CD4-positive, alpha-beta T cell treated with Interleukin-17A for 4 hours (primary cell): ENCODE measurements around the gene CARS2.
"Not testable (repeated sequence)": the region's sequence is repeated elsewhere in the genome, so short reads cannot be mapped to it uniquely, and the experiment has no call there.

Experiments used
- DNase-seq: peaks from one replicate; pipeline ENCODE4 v3.0.0-alpha.2; 2020; ENCODE audit warnings: mixed read lengths

Gene CARS2

GRCh38 chr13:110682746-110683145 lies 23.2 kb downstream of the CARS2 start:
- DNase-seq, result no peak

- no peak for DNase-seq
Measured at GRCh38 chr13:110681868-110682550, 23.9 kb downstream of the CARS2 start.

GRCh38 chr13:110680852-110681251 lies 25.1 kb downstream of the CARS2 start:
- peak; percentile 32 for DNase-seq

- no peak for DNase-seq
Measured at GRCh38 chr13:110677731-110678545, 28.0 kb downstream of the CARS2 start.

GRCh38 chr13:110676595-110677587 lies 29.0 kb downstream of the CARS2 start:
- no peak for DNase-seq

GRCh38 chr13:110669814-110670213 lies 36.1 kb downstream of the CARS2 start:
- not testable (repeated sequence) for DNase-seq

- DNase-seq, result no peak
Measured at GRCh38 chr13:110669036-110669435, 36.9 kb downstream of the CARS2 start.

- DNase-seq, result no peak
Measured at GRCh38 chr13:110666255-110666533, 39.7 kb downstream of the CARS2 start.

- DNase-seq, result no peak
Measured at GRCh38 chr13:110665491-110666254, 40.2 kb downstream of the CARS2 start.

GRCh38 chr13:110664673-110665072 lies 41.2 kb downstream of the CARS2 start:
- DNase-seq, result no peak

- DNase-seq, result no peak
Measured at GRCh38 chr13:110664041-110664440, 41.9 kb downstream of the CARS2 start.

GRCh38 chr13:110663491-110663890 lies 42.4 kb downstream of the CARS2 start:
- no peak for DNase-seq

- DNase-seq, result no peak
Measured at GRCh38 chr13:110662777-110663443, 43.0 kb downstream of the CARS2 start.

GRCh38 chr13:110662091-110662490 lies 43.8 kb downstream of the CARS2 start:
- no peak for DNase-seq

GRCh38 chr13:110661256-110661655 lies 44.7 kb downstream of the CARS2 start:
- DNase-seq, result no peak

GRCh38 chr13:110658218-110658911 lies 47.6 kb downstream of the CARS2 start:
- not testable (repeated sequence) for DNase-seq

GRCh38 chr13:110657196-110657595 lies 48.7 kb downstream of the CARS2 start:
- DNase-seq, result no peak

- DNase-seq, result no peak
Measured at GRCh38 chr13:110653851-110654250, 52.1 kb downstream of the CARS2 start.

- no peak for DNase-seq
Measured at GRCh38 chr13:110653271-110653670, 52.6 kb downstream of the CARS2 start.

- DNase-seq, result no peak
Measured at GRCh38 chr13:110652764-110653163, 53.2 kb downstream of the CARS2 start.

GRCh38 chr13:110652231-110652730 lies 53.6 kb downstream of the CARS2 start:
- DNase-seq, result no peak
